Stimulated activated CD8-positive, alpha-beta memory T cell treated with anti-CD3 and anti-CD28 coated beads, Interleukin-7, amount 100 ng/mL, for 4 hours (primary cell): ENCODE data around the gene ACACA.

Experiments
- DNase-seq, 2 donors: peaks; one replicate each; pipeline ENCODE4 v3.0.0-alpha.2; 2020; ENCODE audit warnings: low read depth in 2 of 2

Gene ACACA

GRCh38 chr17:37039269-37039668 is 367.4 kb downstream of the ACACA start:
- no peak for DNase-seq

- DNase-seq = no peak
Observed at GRCh38 chr17:37037590-37038155, 369.0 kb downstream of the ACACA start.
